Skeletal muscle tissue (tissue), 4 donors: Measurements from ENCODE around the gene TMEM209. TPM values are rescaled to one million over a fixed set of nuclear protein-coding genes. Genes with fewer than 3 reads are reported as not detected.
"Not testable (repeated sequence)": the region's sequence is repeated elsewhere in the genome, so short reads cannot be mapped to it uniquely, and the experiment has no call there.

ENCODE experiments used
- H3K27ac ChIP-seq: one replicate; pipeline ENCODE4 v1.7.0; 2013; ENCODE audit warnings: mild to moderate bottlenecking, low read depth, low read length, inconsistent platforms
- H3K27me3 ChIP-seq, 3 donors: one replicate each; pipeline ENCODE4 v1.7.0; 2013; ENCODE audit warnings: low read length in 3 of 3; ENCODE audit not compliant: control insufficient read depth in 3 of 3, insufficient read depth in 3 of 3
- H3K36me3 ChIP-seq, 3 donors: one replicate each; pipeline ENCODE4 v1.7.0; 2013; ENCODE audit warnings: low read length in 3 of 3; ENCODE audit not compliant: control insufficient read depth in 3 of 3, insufficient read depth in 3 of 3
- H3K4me1 ChIP-seq, 3 donors: one replicate each; pipeline ENCODE4 v1.7.0; 2013; ENCODE audit warnings: low read length in 3 of 3, mild to moderate bottlenecking in 3 of 3; ENCODE audit not compliant: control insufficient read depth in 3 of 3, insufficient read depth in 3 of 3
- H3K4me3 ChIP-seq, 3 donors: one replicate each; pipeline ENCODE4 v1.7.0; 2013; ENCODE audit warnings: low read length in 3 of 3
- H3K9ac ChIP-seq, 3 donors: one replicate each; pipeline ENCODE4 v1.7.0; 2013; ENCODE audit warnings: low read length in 3 of 3, mild to moderate bottlenecking in 3 of 3, moderate library complexity in 2 of 3, low read depth in 1 of 3
- H3K9me3 ChIP-seq, 3 donors: one replicate each; pipeline ENCODE4 v1.7.0; 2013; ENCODE audit warnings: low read length in 3 of 3; ENCODE audit not compliant: control insufficient read depth in 3 of 3
- total RNA-seq: library from RNA; depleted of rRNA; stranded (reverse); fragments of >200 nt; gene quantifications from one replicate; pipeline ENCODE4 v1.2.3, GENCODE V29; 2014
- donor health status: Osteomylitis.

Gene TMEM209
- total RNA-seq, 1 donor from 2014 or later: 7.3 TPM

GRCh38 chr7:130197094-130197493, 8.1 kb downstream of the TMEM209 start:
- Histone ChIP-seq H3K4me3 (no peak overlapping the region), H3K27ac (no peak overlapping the region), H3K27me3 (no peaks in the 10 kb centered on the region), H3K9ac (no peak overlapping the region), H3K36me3 (peaks cover 17 to 29% (median 27%) of the 10 kb centered on the region in 3 donors), H3K4me1 (no peaks in the 10 kb centered on the region), H3K9me3 (no peaks in the 10 kb centered on the region)

DNA sequence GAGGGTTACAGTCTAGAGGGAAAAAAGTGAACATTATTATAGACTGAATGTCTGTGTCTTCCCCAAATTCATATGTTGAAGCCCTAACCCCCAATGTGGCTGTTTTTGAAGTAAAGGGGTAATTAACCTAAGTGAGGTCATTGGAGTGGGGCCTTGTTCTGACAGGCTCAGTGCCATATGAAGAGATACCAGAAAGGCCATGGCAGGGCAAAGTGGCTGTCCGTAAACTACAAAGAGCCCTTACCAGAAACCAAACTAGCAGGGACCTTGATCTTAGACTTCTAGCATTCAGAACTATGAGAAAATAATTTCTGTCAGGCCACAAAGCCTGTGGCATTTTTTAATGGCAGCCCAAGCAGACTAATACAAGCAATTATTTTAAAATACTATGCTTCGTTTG, 8.7 kb downstream of the TMEM209 start:
- H3K4me1 ChIP-seq: no peaks in the 10 kb centered on the region
- no peak overlapping the region for H3K4me3 ChIP-seq
- no peaks in the 10 kb centered on the region for H3K9me3 ChIP-seq
- H3K27ac ChIP-seq: no peak overlapping the region
- peaks cover 12 to 29% (median 21%) of the 10 kb centered on the region in 3 donors for H3K36me3 ChIP-seq
- H3K9ac ChIP-seq: no peak overlapping the region
- no peaks in the 10 kb centered on the region for H3K27me3 ChIP-seq

- Histone ChIP-seq H3K9ac (no peak overlapping the region), H3K27me3 (no peaks in the 10 kb centered on the region), H3K4me1 (no peaks in the 10 kb centered on the region), H3K9me3 (no peaks in the 10 kb centered on the region), H3K4me3 (no peak overlapping the region), H3K36me3 (peaks cover 7 to 30% (median 15%) of the 10 kb centered on the region in 3 donors), H3K27ac (no peak overlapping the region)
Measured at GRCh38 chr7:130195396-130195795, 9.8 kb downstream of the TMEM209 start.

GRCh38 chr7:130191791-130192190, 13.4 kb downstream of the TMEM209 start:
- Histone ChIP-seq H3K4me1 (no peaks in the 10 kb centered on the region), H3K27me3 (no peaks in the 10 kb centered on the region), H3K4me3 (no peak overlapping the region), H3K27ac (no peak overlapping the region), H3K36me3 (peaks cover 7 to 22% (median 9%) of the 10 kb centered on the region in 3 donors), H3K9me3 (no peaks in the 10 kb centered on the region), H3K9ac (no peak overlapping the region)

DNA sequence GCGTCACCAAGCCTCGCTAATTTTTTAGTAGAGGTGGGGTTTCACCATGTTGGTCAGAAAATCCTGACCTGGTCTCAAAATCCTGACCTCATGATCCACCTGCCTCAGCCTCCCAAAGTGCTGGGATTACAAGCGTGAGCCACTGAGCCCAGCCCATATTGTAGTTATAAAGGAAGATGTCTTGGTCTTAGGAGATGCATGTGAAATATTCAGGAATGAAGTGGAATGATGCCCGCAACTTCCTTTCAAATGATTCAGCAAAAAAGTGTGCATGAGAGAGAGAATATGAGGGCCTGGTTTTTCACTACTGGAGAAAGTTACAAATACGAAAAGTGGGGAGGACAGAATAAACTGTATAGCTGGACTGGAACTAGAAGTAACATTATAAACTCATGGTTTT, 15.9 kb downstream of the TMEM209 start:
- H3K9ac ChIP-seq: no peak overlapping the region
- no peaks in the 10 kb centered on the region for H3K27me3 ChIP-seq
- H3K36me3 ChIP-seq: peaks cover 5 to 15% (median 15%) of the 10 kb centered on the region in 3 donors
- H3K4me1 ChIP-seq: no peaks in the 10 kb centered on the region
- no peaks in the 10 kb centered on the region for H3K9me3 ChIP-seq
- no peak overlapping the region for H3K4me3 ChIP-seq
- no peak overlapping the region for H3K27ac ChIP-seq

DNA sequence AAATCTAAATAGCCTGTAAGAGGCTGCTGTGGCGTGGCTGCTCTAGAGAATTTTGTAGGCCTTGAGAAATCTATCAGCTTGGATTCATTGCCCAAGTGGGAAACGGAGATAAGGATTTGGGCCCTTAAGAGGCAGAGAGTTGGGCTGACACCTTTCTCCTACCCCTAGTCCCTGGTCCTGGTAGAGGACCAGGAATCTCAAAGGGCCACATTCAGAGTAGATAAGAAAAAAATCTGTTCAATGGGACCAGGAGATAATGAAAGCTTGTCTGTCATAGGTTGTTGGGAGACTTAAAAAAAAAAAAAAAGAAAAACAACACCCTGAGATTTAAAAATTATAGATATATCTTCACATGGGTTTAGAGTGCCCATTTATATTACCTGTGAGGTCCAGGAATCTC, 17.8 kb downstream of the TMEM209 start:
- H3K9ac ChIP-seq: no peak overlapping the region
- no peak overlapping the region for H3K4me3 ChIP-seq
- H3K36me3 ChIP-seq: peaks cover 0 to 18% (median 11%) of the 10 kb centered on the region in 3 donors
- H3K27me3 ChIP-seq: no peaks in the 10 kb centered on the region
- H3K27ac ChIP-seq: no peak overlapping the region
- no peaks in the 10 kb centered on the region for H3K9me3 ChIP-seq
- no peaks in the 10 kb centered on the region for H3K4me1 ChIP-seq

GRCh38 chr7:130184349-130184748, 20.9 kb downstream of the TMEM209 start:
- not testable (repeated sequence) for H3K9ac ChIP-seq, H3K27me3 ChIP-seq, H3K4me1 ChIP-seq, H3K9me3 ChIP-seq, H3K27ac ChIP-seq, H3K4me3 ChIP-seq
- peaks cover 4 to 32% (median 18%) of the 10 kb centered on the region in 3 donors for H3K36me3 ChIP-seq

DNA sequence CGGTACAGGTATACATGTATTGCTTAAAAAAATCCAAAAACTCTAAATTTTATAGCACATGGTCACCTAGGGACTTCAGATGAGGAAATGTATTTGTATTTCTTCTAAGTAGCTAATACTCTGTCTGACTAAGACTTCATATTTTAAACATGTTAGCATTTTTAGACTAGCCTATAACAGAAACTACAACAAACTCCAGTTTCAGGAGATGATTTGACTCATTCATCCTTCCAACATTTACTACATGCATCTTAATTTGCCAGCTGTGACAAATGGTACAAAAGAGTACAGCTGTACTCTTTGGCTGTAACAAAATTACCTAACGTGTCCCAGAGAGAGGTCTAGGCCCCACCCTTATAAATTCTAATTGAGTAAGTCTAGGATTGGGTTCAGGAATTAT, 22.2 kb downstream of the TMEM209 start:
- Histone ChIP-seq H3K27me3 (no peaks in the 10 kb centered on the region), H3K36me3 (peaks cover 8 to 32% (median 21%) of the 10 kb centered on the region in 3 donors), H3K9me3 (no peaks in the 10 kb centered on the region), H3K4me1 (no peaks in the 10 kb centered on the region), H3K9ac (no peak overlapping the region), H3K4me3 (no peak overlapping the region), H3K27ac (no peak overlapping the region)

- Histone ChIP-seq H3K36me3 (peaks cover 8 to 32% (median 23%) of the 10 kb centered on the region in 3 donors), H3K9me3 (no peaks in the 10 kb centered on the region), H3K27me3 (no peaks in the 10 kb centered on the region), H3K9ac (no peak overlapping the region), H3K4me1 (no peaks in the 10 kb centered on the region), H3K27ac (no peak overlapping the region), H3K4me3 (no peak overlapping the region)
Measured at GRCh38 chr7:130181263-130181605, 24.0 kb downstream of the TMEM209 start.

DNA sequence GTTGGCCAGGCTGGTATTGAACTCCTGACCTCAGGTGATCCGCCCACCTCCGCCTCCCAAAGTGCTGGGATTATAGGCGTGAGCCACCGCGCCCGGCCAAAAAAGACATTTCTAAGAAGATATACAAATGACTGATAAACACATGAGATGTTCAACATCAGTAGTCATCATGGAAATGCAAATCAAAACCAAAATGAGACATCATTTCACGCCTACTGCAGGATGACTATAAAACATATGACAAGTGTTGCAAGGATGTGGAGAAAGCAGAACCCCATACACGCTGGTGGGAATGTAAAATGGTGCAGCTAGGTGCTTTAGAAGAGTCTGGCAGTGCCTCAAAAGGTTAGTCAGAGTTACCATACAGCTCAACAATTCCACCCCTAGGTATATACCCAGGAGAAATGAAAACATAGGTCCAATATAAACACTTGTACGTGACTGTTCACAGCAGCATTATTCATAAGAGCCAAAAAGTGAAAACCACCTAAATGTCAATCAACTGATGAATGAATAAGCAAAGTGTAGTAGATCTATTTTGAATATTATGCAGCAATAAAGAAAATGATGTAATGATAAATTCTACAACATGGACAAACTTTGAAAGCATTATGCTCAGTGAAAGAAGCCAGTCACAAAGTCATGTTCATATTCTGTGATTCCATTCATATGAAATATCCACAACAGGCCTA, 24.5 kb downstream of the TMEM209 start:
- no peaks in the 10 kb centered on the region for H3K4me1 ChIP-seq
- no peak overlapping the region for H3K27ac ChIP-seq
- peaks cover 8 to 32% (median 23%) of the 10 kb centered on the region in 3 donors for H3K36me3 ChIP-seq

More for the DNA sequence above, 24.5 kb downstream of the TMEM209 start:
- H3K9ac ChIP-seq: no peak overlapping the region
- H3K27me3 ChIP-seq: no peaks in the 10 kb centered on the region
- no peaks in the 10 kb centered on the region for H3K9me3 ChIP-seq
- no peak overlapping the region for H3K4me3 ChIP-seq
